ENCODE measurements around the gene SOX30.

DNA sequence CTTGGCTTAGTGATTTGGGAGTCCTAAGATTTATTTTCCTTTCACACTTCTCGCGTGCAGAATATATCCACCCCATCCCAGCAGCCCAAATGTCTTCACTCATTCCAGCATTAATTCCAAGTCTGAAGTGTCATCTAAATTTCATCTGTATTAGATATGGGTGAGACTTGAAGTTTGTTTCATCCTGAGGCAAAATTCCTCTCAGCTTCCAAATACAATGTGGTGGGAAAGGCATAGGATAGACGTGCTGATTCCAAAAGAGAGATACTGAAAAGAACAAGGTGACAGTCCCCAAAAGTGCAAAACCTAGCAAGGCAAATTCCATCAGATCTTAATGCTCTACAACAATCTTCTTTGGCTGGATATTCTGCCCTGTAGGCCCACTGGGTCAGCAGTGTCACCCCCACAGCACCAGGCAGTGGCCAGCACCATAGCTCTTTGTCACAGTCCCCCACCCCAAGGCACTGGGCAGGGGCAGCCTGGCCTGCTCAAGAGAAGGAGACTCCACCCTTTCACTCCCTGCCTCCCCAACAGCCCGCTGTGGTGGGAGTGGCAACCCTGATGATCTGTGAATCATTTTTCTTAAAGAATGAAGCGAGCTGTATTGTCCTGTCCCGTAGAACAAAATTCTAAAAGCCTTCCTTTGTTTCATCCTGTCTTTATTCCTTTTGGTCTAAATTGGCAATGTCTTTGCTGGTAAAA, 74.0 kb downstream of the SOX30 start:
- TF ChIP-seq CTCF (IDR thresholded peaks at IDR 0.05; ENCODE audit: poor library complexity) = no peak
- no peak for TF ChIP-seq EZH2 (IDR thresholded peaks at IDR 0.05; ENCODE audit: borderline replicate concordance)

All from hepatocyte (in vitro differentiated cells).